Keratinocyte (primary cell): ENCODE measurements around the gene PRORP. TPM values are rescaled to one million over a fixed set of nuclear protein-coding genes. Genes with fewer than 3 reads are reported as not detected.

ENCODE experiments used
- DNase-seq: peaks from one replicate; pipeline ENCODE4 v3.0.0-alpha.2; 2011; ENCODE audit warnings: low read depth, missing footprints, low spot score
- FAIRE-seq: peaks from 2 replicates; lab custom pipeline; 2011; peaks lifted over from hg19 to GRCh38; lab: Jason Lieb, UNC
- H2AFZ ChIP-seq: 2 replicates; pipeline ENCODE4 v1.6.0; 2012; ENCODE audit warnings: low read length, control low read depth, inconsistent platforms; ENCODE audit not compliant: control insufficient read depth
- H3K27ac ChIP-seq: 2 replicates; pipeline ENCODE4 v1.5.1; 2011; ENCODE audit warnings: low read length; ENCODE audit not compliant: control insufficient read depth, insufficient read depth
- H3K27me3 ChIP-seq: 3 replicates; pipeline ENCODE4 v1.6.0; 2011; ENCODE audit warnings: low read length; ENCODE audit not compliant: control insufficient read depth, insufficient read depth; ENCODE audit errors: extremely low read depth
- H3K36me3 ChIP-seq, 2 experiments: 2 replicates in 1 of 2; 3 replicates in 1 of 2; pipeline ENCODE4 v1.5.1; 2011; ENCODE audit warnings: low read length in 2 of 2, mild to moderate bottlenecking in 1 of 2; ENCODE audit not compliant: control insufficient read depth in 2 of 2, insufficient read depth in 2 of 2; ENCODE audit errors: extremely low read depth in 1 of 2
- H3K4me1 ChIP-seq: 3 replicates; pipeline ENCODE4 v1.5.1; 2011; ENCODE audit warnings: low read length; ENCODE audit not compliant: control insufficient read depth, insufficient read depth; ENCODE audit errors: extremely low read depth
- H3K4me2 ChIP-seq: 3 replicates; pipeline ENCODE4 v1.6.0; 2011; ENCODE audit warnings: low read depth, low read length; ENCODE audit not compliant: control insufficient read depth, insufficient read depth; ENCODE audit errors: extremely low read depth
- H3K4me3 ChIP-seq, 3 experiments: fragments of 200-600 bp in 1 of 3; sonication (generic) in 1 of 3; 2 replicates in 2 of 3; 3 replicates in 1 of 3; pipeline ENCODE4 v1.5.1; 2011 to 2016; ENCODE audit warnings: low read length in 3 of 3, mild to moderate bottlenecking in 3 of 3, control low read depth in 2 of 3, inconsistent platforms in 1 of 3, low read depth in 1 of 3, mixed read lengths in 1 of 3, mixed run types in 1 of 3, moderate library complexity in 1 of 3; ENCODE audit not compliant: control insufficient read depth in 2 of 3, insufficient read depth in 2 of 3; ENCODE audit errors: extremely low read depth in 1 of 3
- H3K79me2 ChIP-seq: 2 replicates; pipeline ENCODE4 v1.6.0; 2012; ENCODE audit warnings: low read length; ENCODE audit not compliant: control insufficient read depth, insufficient read depth
- H3K9ac ChIP-seq: 3 replicates; pipeline ENCODE4 v1.6.0; 2011; ENCODE audit warnings: low read length; ENCODE audit not compliant: control insufficient read depth, insufficient read depth; ENCODE audit errors: extremely low read depth
- H3K9me1 ChIP-seq: 3 replicates; pipeline ENCODE4 v1.6.0; 2011; ENCODE audit warnings: low read length; ENCODE audit not compliant: control insufficient read depth, insufficient read depth; ENCODE audit errors: extremely low read depth
- H3K9me3 ChIP-seq: 2 replicates; pipeline ENCODE4 v1.5.1; 2012; ENCODE audit warnings: low read depth, low read length; ENCODE audit not compliant: control insufficient read depth
- H4K20me1 ChIP-seq: 3 replicates; pipeline ENCODE4 v1.6.0; 2011; ENCODE audit warnings: low read length; ENCODE audit not compliant: control insufficient read depth, insufficient read depth; ENCODE audit errors: extremely low read depth
- CTCF ChIP-seq, 3 experiments: IDR thresholded peaks in 1 of 3; conservative IDR thresholded peaks in 1 of 3; optimal IDR thresholded peaks in 1 of 3; 2 replicates in 2 of 3; 3 replicates in 1 of 3; pipeline versions ENCODE3 to v1.5.1; 2011; ENCODE audit warnings: low read length in 3 of 3, mild to moderate bottlenecking in 3 of 3, moderate library complexity in 2 of 3, control low read depth in 1 of 3, inconsistent platforms in 1 of 3; ENCODE audit not compliant: insufficient read depth in 2 of 3; ENCODE audit errors: extremely low read depth in 1 of 3
- EZH2 ChIP-seq: IDR thresholded peaks from one replicate; pipeline ENCODE4 v1.6.1; 2012; ENCODE audit warnings: inconsistent platforms, mild to moderate bottlenecking, low read length, moderate library complexity
- dilution Hi-C: fragments of 300-500 bp; cut with MboI; formaldehyde crosslinking; loops from one replicate; pipeline ENCODE4 v1.7.0; 2020; ENCODE audit warnings: low sequenced_read_pairs; ENCODE audit not compliant: extremely low pct_ligation_motif_present
- polyA plus RNA-seq, 5 experiments: library from polyadenylated mRNA; depleted of rRNA in 3 of 5; stranded (reverse) in 3 of 5; stranded (forward) in 1 of 5; unstranded in 1 of 5; fragments of >200 nt; gene quantifications; 1 replicate in 1 of 5; 2 replicates in 3 of 5; 3 replicates in 1 of 5; pipeline versions ENCODE4 v1.2.1 to v1.2.3, GENCODE V29; 2011 to 2012; ENCODE audit warnings: missing spikeins in 2 of 5, low read depth in 1 of 5, low replicate concordance in 1 of 5

The PRORP gene
- polyA plus RNA-seq, 1 donor (not counting 4 experiments of a cell fraction or from before 2014, with no cell fraction given): 51.9 TPM

GRCh38 chr14:35158491-35158890 is 36.1 kb downstream of the PRORP start:
- Histone ChIP-seq H3K9me3 (no peaks in the 10 kb centered on the region), H3K4me3 (no peak overlapping the region), H3K9ac (no peak overlapping the region), H3K9me1 (no peaks in the 10 kb centered on the region), H3K4me1 (peaks cover 42% of the 10 kb centered on the region), H3K79me2 (peaks cover 3% of the 10 kb centered on the region), H3K27me3 (no peaks in the 10 kb centered on the region), H3K4me2 (no peak overlapping the region), H3K27ac (no peak overlapping the region), H2AFZ (no peak overlapping the region), H3K36me3 (peaks cover 3 to 6% of the 10 kb centered on the region in 2 experiments), H4K20me1 (no peaks in the 10 kb centered on the region)
- DNase-seq: no peak
- dilution Hi-C loops: no loop called here
- no peak for FAIRE-seq
- TF ChIP-seq EZH2: no peak
- no peak for TF ChIP-seq CTCF (optimal IDR thresholded peaks at IDR 0.05 in 1 of 3, IDR thresholded peaks at IDR 0.05 in 1 of 3, conservative IDR thresholded peaks at IDR 0.05 in 1 of 3; ENCODE audit: extremely low read depth in 1 of 3, insufficient read depth in 2 of 3, low read length in 3 of 3)

GRCh38 chr14:35158951-35159653 is 36.8 kb downstream of the PRORP start:
- TF ChIP-seq EZH2 (no peak), CTCF (optimal IDR thresholded peaks at IDR 0.05 in 1 of 3, IDR thresholded peaks at IDR 0.05 in 1 of 3, conservative IDR thresholded peaks at IDR 0.05 in 1 of 3; ENCODE audit: extremely low read depth in 1 of 3, insufficient read depth in 2 of 3, low read length in 3 of 3) (no peak)
- peak overlapping the region; percentile 89 for H3K27ac ChIP-seq
- dilution Hi-C loops: no loop called here
- H3K36me3 ChIP-seq: peaks cover 3 to 6% of the 10 kb centered on the region in 2 experiments
- H2AFZ ChIP-seq: no peak overlapping the region
- peak overlapping the region; percentile 63 for H3K9ac ChIP-seq
- peaks cover 3% of the 10 kb centered on the region for H3K79me2 ChIP-seq
- no peaks in the 10 kb centered on the region for H4K20me1 ChIP-seq
- no peaks in the 10 kb centered on the region for H3K9me1 ChIP-seq
- no peak overlapping the region for H3K4me3 ChIP-seq
- H3K4me1 ChIP-seq: peaks cover 42% of the 10 kb centered on the region
- H3K27me3 ChIP-seq: no peaks in the 10 kb centered on the region
- DNase-seq (no peak), FAIRE-seq (no peak)
- H3K9me3 ChIP-seq: no peaks in the 10 kb centered on the region
- H3K4me2 ChIP-seq: peak overlapping the region; percentile 88
